ENCODE results near the gene CAGE1. TPM values are rescaled to one million over a fixed set of nuclear protein-coding genes. Genes with fewer than 3 reads are reported as not detected.

CAGE1 gene
- total RNA-seq, 2 donors from 2014 or later = 0.26 TPM; not detected in 1

- intact Hi-C loops (cut with DNase I) = loop anchor here (10.0 kb wide), 1 partner anchor 329 kb away; no protein-coding TSS in a partner anchor
These were observed 104.1 kb downstream of the CAGE1 start for GRCh38 chr6:7285416-7285815.

DNA sequence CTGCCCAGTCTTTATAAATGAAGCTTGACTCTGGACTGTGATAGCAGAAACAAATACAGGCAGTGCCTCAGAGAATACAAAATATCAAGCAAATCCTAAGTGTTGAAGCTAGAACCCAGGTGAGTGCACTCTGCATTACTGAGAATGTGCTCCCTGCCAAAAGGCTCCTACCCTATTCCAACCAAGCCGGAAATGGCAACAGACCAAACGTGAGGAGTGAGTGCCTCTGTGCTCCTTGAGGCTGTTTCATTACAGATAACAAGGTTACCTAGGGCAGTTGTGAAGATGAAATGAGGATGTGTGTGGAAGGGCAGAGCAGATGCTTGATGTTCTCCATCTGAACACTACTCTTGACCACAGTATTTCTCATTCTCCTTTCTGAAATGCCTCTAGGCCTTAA, 105.9 kb downstream of the CAGE1 start:
- TF ChIP-seq POLR2A (IDR thresholded peaks at IDR 0.05) (no peak), CTCF (IDR thresholded peaks at IDR 0.05) (no peak)

More at GRCh38 chr6:7285416-7285815, 104.1 kb downstream of the CAGE1 start:
- Histone ChIP-seq H3K4me3 (no peak overlapping the region), H3K27me3 (no peaks in the 10 kb centered on the region), H3K27ac (no peak overlapping the region), H3K4me1 (no peaks in the 10 kb centered on the region), H3K9me3 (no peaks in the 10 kb centered on the region), H3K36me3 (replicated peaks in 1 of 2; ENCODE audit: insufficient read depth in 1 of 2, low read depth in 2 of 2) (peaks cover 0 to 6% of the 10 kb centered on the region in 2 donors)
- WGBS, 2 donors = 91% methylated on average over 6 of the region's 6 CpGs
- ATAC-seq (no peak), DNase-seq (no peak)
- TF ChIP-seq POLR2A (IDR thresholded peaks at IDR 0.05) (no peak), CTCF (IDR thresholded peaks at IDR 0.05) (no peak)

DNA sequence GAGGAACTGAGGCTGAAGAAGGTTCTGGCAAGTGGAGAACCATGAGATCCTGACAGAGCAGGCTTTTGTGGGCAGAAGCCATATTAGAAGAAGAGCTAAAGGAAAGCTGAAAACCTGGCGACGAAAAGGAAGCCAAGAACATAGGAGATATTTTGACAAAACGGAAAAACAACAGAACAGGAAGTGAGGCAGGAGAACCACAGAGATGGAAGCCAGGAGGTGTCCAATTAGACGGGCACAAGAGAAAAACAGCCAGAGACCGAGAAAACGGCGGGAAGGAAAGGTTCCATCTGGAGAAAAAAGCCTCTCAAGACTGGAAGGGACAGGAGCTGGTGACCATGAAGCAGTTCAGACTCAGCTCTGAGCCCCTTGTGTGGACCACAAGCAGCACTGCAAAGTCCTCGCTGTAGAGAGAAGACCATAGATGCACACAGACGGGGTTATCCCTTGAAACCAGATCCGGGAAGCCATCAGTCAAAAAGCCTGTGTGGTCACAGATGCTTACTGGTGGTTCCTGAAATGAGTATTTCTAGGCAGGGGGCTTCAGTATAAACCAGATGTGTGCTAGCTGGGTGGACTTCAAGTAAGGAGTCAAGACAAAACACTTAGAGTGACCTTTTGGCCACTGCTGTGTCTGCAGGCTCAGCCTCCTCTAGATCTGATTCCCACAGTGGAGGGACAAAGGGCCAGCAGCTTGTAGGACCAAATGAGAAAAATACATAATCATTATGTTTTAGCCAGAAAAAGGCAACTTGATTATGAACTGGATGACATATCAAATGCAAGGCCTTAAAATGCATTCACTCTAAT, 107.2 kb downstream of the CAGE1 start:
- Histone ChIP-seq H3K4me1 (peaks cover 19% of the 10 kb centered on the region), H3K27me3 (no peaks in the 10 kb centered on the region), H3K9me3 (no peaks in the 10 kb centered on the region), H3K4me3 (no peak overlapping the region), H3K27ac (peak overlapping the region in 1 of 4 donors; percentile 10), H3K36me3 (replicated peaks in 1 of 2; ENCODE audit: insufficient read depth in 1 of 2, low read depth in 2 of 2) (peaks cover 0 to 6% of the 10 kb centered on the region in 2 donors)
- ATAC-seq (no peak), DNase-seq (no peak)
- intact Hi-C loops (cut with DNase I) = loop anchor here (10.0 kb wide), 1 partner anchor 332 kb away; no protein-coding TSS in a partner anchor
- TF ChIP-seq POLR2A (IDR thresholded peaks at IDR 0.05) = no peak
- no peak for TF ChIP-seq CTCF (IDR thresholded peaks at IDR 0.05)
- WGBS, 2 donors = 69 to 82% methylated on average over 10 of the region's 10 CpGs

More for the DNA sequence above, 105.9 kb downstream of the CAGE1 start:
- peaks cover 0 to 6% of the 10 kb centered on the region in 2 donors for H3K36me3 ChIP-seq (replicated peaks in 1 of 2; ENCODE audit: insufficient read depth in 1 of 2, low read depth in 2 of 2)
- peaks cover 6% of the 10 kb centered on the region for H3K4me1 ChIP-seq
- H3K27me3 ChIP-seq = no peaks in the 10 kb centered on the region
- no peaks in the 10 kb centered on the region for H3K9me3 ChIP-seq
- no peak overlapping the region for H3K27ac ChIP-seq
- intact Hi-C loops (cut with DNase I) = loop anchor here (10.0 kb wide), 1 partner anchor 331 kb away; no protein-coding TSS in a partner anchor
- H3K4me3 ChIP-seq = no peak overlapping the region
- ATAC-seq = no peak
- 43 to 94% methylated on average over 2 of the region's 2 CpGs for WGBS, 2 donors
- no peak for DNase-seq

Other genes starting within 250 kb of the CAGE1 start
- gene SSR1, start 76.5 kb downstream of the CAGE1 start, total RNA-seq = 10 to 100 TPM; 50.1 TPM
- 10 to 100 TPM in 1 of 2 donors, 1 to 10 TPM in 1; 7.9 to 19.2 TPM for gene RIOK1, start 66 bp upstream of the CAGE1 start, total RNA-seq
- 100 to 1,000 TPM in 1 of 2 donors, 10 to 100 TPM in 1; 85.0 to 127 TPM for gene DSP, start 151.9 kb upstream of the CAGE1 start, total RNA-seq
- 10 to 100 TPM in 1 of 2 donors, 1 to 10 TPM in 1; 8.6 to 18.7 TPM for gene SNRNP48, start 200.5 kb upstream of the CAGE1 start, total RNA-seq

Measured in body of pancreas (tissue), 4 donors.